Calu3 (cell line): ENCODE results near the gene OVCA2. TPM values are rescaled to one million over a fixed set of nuclear protein-coding genes. Genes with fewer than 3 reads are reported as not detected.
A peak's percentile ranks its signal among the peaks of the same experiment; 100 is the strongest.

Experiments
- BruUV-seq: library from RNA; stranded (reverse); fragments of 400-500 nt; replicated peaks from 2 replicates; lab custom pipeline; 2021; lab: Mats Ljungman, UMichigan
- CTCF ChIA-PET: fragments of 300-600 bp; sonication (Branson Sonifier 250); formaldehyde crosslinking; loops from one replicate; lab custom pipeline; 2022; ENCODE audit warnings: antibody characterized with exemption; lab: Charles Lee
- DNase-seq: peaks from one replicate; pipeline ENCODE4 v3.0.0; 2022
- H3K27ac Mint-ChIP-seq: one replicate; pipeline ENCODE4 v1.8.0; 2022; ENCODE audit warnings: mixed read lengths; ENCODE audit not compliant: unreplicated experiment
- H3K27me3 Mint-ChIP-seq: one replicate; pipeline ENCODE4 v1.8.0; 2022; ENCODE audit warnings: mixed read lengths; ENCODE audit not compliant: unreplicated experiment
- H3K36me3 Mint-ChIP-seq: one replicate; pipeline ENCODE4 v1.8.0; 2022; ENCODE audit warnings: mild to moderate bottlenecking, moderate library complexity, mixed read lengths; ENCODE audit not compliant: insufficient read depth, unreplicated experiment
- H3K4me1 Mint-ChIP-seq: one replicate; pipeline ENCODE4 v1.8.0; 2022; ENCODE audit warnings: mild to moderate bottlenecking, low read depth, mixed read lengths; ENCODE audit not compliant: unreplicated experiment
- H3K4me3 Mint-ChIP-seq: one replicate; pipeline ENCODE4 v1.8.0; 2022; ENCODE audit warnings: mild to moderate bottlenecking, low read depth, moderate library complexity, mixed read lengths; ENCODE audit not compliant: unreplicated experiment
- H3K9me3 Mint-ChIP-seq: one replicate; pipeline ENCODE4 v1.8.0; 2022; ENCODE audit warnings: low read depth, mixed read lengths; ENCODE audit not compliant: unreplicated experiment
- intact Hi-C: fragments of 100-400 bp; cut with micrococcal nuclease; formaldehyde crosslinking; loops from one replicate; pipeline ENCODE4 v1.10.0; 2022; ENCODE audit not compliant: unreplicated experiment
- total RNA-seq: library from RNA; stranded (reverse); gene quantifications from 2 replicates; pipeline ENCODE4 v1.2.3, GENCODE V29; 2022
- TF ChIP-seq, protein P1 (sequence below): fragments of 200-600 bp; IDR thresholded peaks from one replicate; pipeline ENCODE4 v1.8.0; 2022; ENCODE audit warnings: antibody characterized with exemption; ENCODE audit not compliant: unreplicated experiment

The OVCA2 gene
- total RNA-seq, 1 experiment from 2014 or later: 22.1 TPM

DNA sequence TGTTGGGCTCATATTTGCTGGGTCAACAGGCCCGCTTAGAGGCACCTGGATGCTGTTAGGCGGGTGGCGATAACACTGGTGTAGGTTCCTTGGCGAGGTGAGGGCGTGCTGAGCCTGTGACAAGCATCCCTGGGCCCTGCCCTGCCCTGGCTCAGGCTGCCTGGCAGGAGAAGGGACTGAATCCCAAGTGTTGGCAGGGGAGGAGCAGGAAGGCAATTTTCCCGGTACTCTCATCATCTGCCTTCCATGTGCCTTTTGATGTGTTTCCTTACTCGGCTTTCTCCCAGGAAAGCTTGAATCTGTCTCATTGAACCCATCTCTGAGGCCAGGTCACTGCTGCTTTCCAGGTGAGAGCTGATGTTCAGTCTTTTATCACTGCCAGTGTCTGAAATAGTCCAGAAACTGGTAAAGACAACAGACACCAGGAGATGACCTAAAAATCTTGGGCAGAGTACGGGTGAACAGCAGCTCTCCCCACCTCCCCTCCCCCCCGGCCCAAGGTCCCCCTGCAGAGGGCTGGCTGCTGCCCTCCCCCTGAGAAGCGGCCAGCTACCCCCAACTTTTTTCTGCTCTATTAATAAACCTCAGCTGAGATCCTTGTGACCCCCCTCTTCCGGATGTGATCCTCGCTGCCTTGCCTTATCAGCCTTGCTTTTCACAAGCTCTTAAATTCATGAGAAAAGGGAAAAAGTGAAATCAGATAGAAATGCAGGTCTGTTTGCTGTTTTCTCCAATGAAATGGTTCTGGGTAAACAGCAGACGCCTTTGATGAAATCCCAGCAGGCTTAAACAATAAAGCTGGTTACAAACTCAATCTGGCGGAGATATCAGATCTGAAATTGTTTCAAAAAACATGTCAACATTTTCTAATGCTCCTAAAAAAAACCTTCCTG, 45.7 kb upstream of the OVCA2 start:
- peaks cover 9% of the 10 kb centered on the region for H3K36me3 Mint-ChIP-seq
- no peaks in the 10 kb centered on the region for H3K9me3 Mint-ChIP-seq
- no peak for DNase-seq
- CTCF ChIA-PET: interaction anchor here (0.6 to 1.6 kb wide), 2 partner anchors 27 to 30 kb away, joined by 3 to 4 read pairs; no protein-coding TSS in a partner anchor
- intact Hi-C loops: no loop called here
- BruUV-seq: no TSS peak
- no peak overlapping the region for H3K27ac Mint-ChIP-seq
- TF ChIP-seq, protein P1, sequence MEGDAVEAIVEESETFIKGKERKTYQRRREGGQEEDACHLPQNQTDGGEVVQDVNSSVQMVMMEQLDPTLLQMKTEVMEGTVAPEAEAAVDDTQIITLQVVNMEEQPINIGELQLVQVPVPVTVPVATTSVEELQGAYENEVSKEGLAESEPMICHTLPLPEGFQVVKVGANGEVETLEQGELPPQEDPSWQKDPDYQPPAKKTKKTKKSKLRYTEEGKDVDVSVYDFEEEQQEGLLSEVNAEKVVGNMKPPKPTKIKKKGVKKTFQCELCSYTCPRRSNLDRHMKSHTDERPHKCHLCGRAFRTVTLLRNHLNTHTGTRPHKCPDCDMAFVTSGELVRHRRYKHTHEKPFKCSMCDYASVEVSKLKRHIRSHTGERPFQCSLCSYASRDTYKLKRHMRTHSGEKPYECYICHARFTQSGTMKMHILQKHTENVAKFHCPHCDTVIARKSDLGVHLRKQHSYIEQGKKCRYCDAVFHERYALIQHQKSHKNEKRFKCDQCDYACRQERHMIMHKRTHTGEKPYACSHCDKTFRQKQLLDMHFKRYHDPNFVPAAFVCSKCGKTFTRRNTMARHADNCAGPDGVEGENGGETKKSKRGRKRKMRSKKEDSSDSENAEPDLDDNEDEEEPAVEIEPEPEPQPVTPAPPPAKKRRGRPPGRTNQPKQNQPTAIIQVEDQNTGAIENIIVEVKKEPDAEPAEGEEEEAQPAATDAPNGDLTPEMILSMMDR: no peak
- peaks cover 23% of the 10 kb centered on the region for H3K4me1 Mint-ChIP-seq
- peaks cover 6% of the 10 kb centered on the region for H3K27me3 Mint-ChIP-seq
- H3K4me3 Mint-ChIP-seq: no peak overlapping the region

DNA sequence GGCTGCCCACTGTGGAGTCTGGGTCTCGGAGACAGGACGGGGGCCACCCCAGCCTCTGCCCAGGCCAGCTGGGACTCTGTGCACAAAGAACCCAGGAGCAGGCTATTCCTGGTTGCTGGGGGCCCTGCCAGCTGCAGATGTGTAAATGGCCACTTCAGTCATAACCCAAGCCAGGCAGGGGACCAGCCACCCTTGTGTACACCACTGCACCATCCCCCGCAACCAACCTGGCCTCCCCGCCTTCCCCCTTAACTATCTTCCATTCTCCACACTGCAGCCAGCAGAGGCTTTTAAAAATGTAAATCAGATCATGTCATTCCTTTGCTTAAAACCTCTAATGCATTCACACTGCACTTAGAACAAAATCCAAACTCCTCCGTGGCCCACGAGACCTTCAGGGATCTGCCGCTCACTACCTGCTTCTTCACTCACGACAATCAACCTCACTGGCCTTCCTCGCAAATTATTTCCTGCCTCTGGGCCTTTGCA, 45.0 kb upstream of the OVCA2 start:
- peaks cover 7% of the 10 kb centered on the region for H3K36me3 Mint-ChIP-seq
- H3K4me3 Mint-ChIP-seq: no peak overlapping the region
- TF ChIP-seq, protein P1: no peak
- BruUV-seq: no TSS peak
- DNase-seq: no peak
- no peaks in the 10 kb centered on the region for H3K9me3 Mint-ChIP-seq
- CTCF ChIA-PET: interaction anchor here (0.6 to 1.6 kb wide), 3 partner anchors 26 to 88 kb away, joined by 3 to 4 read pairs (median 3); no protein-coding TSS in a partner anchor
- intact Hi-C loops: no loop called here
- H3K27ac Mint-ChIP-seq: no peak overlapping the region
- H3K27me3 Mint-ChIP-seq: no peaks in the 10 kb centered on the region
- peaks cover 23% of the 10 kb centered on the region for H3K4me1 Mint-ChIP-seq

DNA sequence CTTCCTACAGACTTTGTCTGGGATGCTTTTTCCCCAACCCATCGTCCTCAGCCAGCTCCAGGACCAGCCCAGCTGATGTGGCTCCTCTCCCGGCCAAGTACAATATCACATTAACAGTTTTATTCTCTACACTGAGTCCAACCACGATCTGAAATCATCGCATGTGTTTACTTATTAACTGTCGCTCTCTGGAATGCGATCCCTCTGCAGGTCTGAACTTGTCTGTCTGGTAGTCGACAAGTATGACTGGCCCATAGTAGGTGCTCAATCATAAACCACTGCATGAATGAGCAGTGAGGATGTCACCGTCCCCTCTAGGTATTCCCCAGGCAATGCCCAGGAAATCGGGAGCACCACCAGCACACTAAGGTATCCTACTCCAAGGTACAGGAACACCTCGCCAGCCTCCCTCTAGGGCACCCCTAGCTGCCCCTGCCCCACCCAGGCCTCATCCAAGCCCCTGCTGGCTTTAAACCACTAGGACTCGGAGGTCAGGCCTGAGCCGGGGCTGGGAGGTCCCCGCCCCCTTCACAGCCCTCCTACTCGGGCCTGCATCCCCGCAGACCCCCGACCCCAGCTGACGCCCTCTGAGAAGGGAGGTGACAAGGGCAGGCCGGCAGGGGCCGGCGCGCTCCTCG, 44.4 kb upstream of the OVCA2 start:
- intact Hi-C loops: no loop called here
- H3K4me1 Mint-ChIP-seq: peaks cover 26% of the 10 kb centered on the region
- no peak overlapping the region for H3K27ac Mint-ChIP-seq
- CTCF ChIA-PET: interaction anchor here (1.0 to 1.6 kb wide), 2 partner anchors 28 to 89 kb away, joined by 3 to 4 read pairs; no protein-coding TSS in a partner anchor
- TF ChIP-seq, protein P1: no peak
- H3K4me3 Mint-ChIP-seq: peak overlapping the region; percentile 5
- no peaks in the 10 kb centered on the region for H3K9me3 Mint-ChIP-seq
- BruUV-seq: no TSS peak
- H3K27me3 Mint-ChIP-seq: no peaks in the 10 kb centered on the region
- peaks cover 7% of the 10 kb centered on the region for H3K36me3 Mint-ChIP-seq
- peak; percentile 27 for DNase-seq

DNA sequence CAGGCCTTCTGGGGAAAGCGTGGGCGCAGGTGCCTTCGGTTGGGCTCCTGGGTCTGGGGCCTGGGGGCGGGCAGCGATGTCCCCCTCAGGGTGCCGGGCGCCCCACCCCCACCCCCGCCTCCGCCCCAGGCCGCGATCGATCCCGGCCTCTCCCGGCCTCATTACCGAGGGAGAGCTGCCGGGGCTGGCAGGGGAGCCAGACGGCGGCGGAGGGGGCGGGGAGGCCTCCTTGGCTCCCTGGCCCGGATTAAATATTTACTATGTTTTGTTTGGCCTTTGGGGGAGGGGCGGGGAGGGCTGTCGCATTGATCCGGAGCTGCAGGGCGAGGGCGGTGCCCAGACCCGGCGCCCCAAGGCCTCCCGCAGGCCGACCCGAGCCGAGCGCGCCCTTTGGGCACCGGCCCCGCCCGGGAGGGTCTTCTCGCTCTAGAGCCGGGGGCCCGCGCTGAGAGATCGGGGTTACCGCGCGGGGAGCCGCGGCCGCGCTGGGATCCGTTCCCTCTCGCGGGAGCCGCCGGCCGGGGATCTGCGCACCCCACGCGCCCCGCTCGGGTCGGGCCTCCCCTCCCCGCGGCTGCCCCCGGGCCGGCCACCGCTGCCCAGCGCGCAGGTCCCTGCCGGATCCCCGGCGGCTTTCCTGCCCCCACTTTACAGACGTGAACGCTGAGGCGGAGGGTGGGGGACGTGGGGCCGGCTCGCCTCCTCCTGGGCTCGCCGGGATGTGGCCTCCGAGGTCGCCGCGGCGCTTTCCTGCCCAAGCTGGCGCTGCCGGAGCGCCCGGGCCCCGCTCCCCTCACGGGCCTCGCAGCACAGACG, 43.7 kb upstream of the OVCA2 start:
- no peaks in the 10 kb centered on the region for H3K9me3 Mint-ChIP-seq
- H3K27me3 Mint-ChIP-seq: no peaks in the 10 kb centered on the region
- peak; percentile 74 for DNase-seq

More for the DNA sequence above, 43.7 kb upstream of the OVCA2 start:
- CTCF ChIA-PET: interaction anchor here (0.6 to 1.6 kb wide), 3 partner anchors 10 to 89 kb away, joined by 3 to 7 read pairs (median 4); no protein-coding TSS in a partner anchor
- H3K36me3 Mint-ChIP-seq: peaks cover 7% of the 10 kb centered on the region
- no peak overlapping the region for H3K27ac Mint-ChIP-seq
- intact Hi-C loops: no loop called here
- no TSS peak for BruUV-seq
- H3K4me3 Mint-ChIP-seq: peak overlapping the region; percentile 5
- peaks cover 34% of the 10 kb centered on the region for H3K4me1 Mint-ChIP-seq
- TF ChIP-seq, protein P1: no peak
